GM12872 (cell line): ENCODE results near the gene GPRIN1.

Source experiments
- CTCF ChIP-seq: IDR thresholded peaks from 3 replicates; pipeline ENCODE4 v1.5.1; 2011; ENCODE audit warnings: low read depth, mild to moderate bottlenecking, low read length, moderate library complexity; ENCODE audit not compliant: insufficient read depth

GPRIN1 gene

GRCh38 chr5:176550275-176550831 lies 59.6 kb downstream of the GPRIN1 start:
- TF ChIP-seq CTCF, result no peak

GRCh38 chr5:176549871-176550270 lies 60.1 kb downstream of the GPRIN1 start:
- TF ChIP-seq CTCF, result no peak

GRCh38 chr5:176548967-176549444 lies 61.0 kb downstream of the GPRIN1 start, which contains the start of gene CDHR2:
TSS of gene CDHR2 (plus strand) at chr5:176549342. CDS start at chr5:176565353, 16,011 bp downstream.
- no peak for TF ChIP-seq CTCF

GRCh38 chr5:176547802-176548201 lies 62.2 kb downstream of the GPRIN1 start:
- no peak for TF ChIP-seq CTCF
